IMR-90 (cell line): Measurements from ENCODE around the gene PARVB. TPM values are rescaled to one million over a fixed set of nuclear protein-coding genes. Genes with fewer than 3 reads are reported as not detected.

ENCODE experiments used
- ATAC-seq: fragments of 200-7000 bp; cut with Tn5 transposase; 2 replicates; pipeline ENCODE4 v1.9.1; 2020; ENCODE audit warnings: low read depth, mild to moderate bottlenecking, moderate library complexity
- BruUV-seq: library from RNA; stranded (reverse); fragments of 400-500 nt; replicated peaks from 2 replicates; lab custom pipeline; 2021; lab: Mats Ljungman, UMichigan
- CTCF ChIA-PET: fragments of 300-600 bp; formaldehyde crosslinking; extraction: SDS; loops from one replicate; lab custom pipeline; 2021; ENCODE audit warnings: antibody characterized with exemption; lab: Yijun Ruan, JAX
- POLR2A ChIA-PET: fragments of 300-600 bp; sonication (Branson Sonifier 250); formaldehyde crosslinking; loops from one replicate; lab custom pipeline; 2022; ENCODE audit warnings: antibody characterized with exemption; ENCODE audit not compliant: unreplicated experiment; lab: Charles Lee
- DNase-seq: peaks from one replicate; pipeline ENCODE4 v3.0.0; 2013
- H2AFZ ChIP-seq: replicated peaks from 2 replicates; pipeline ENCODE3; 2013; ENCODE audit warnings: low read length, mild to moderate bottlenecking; ENCODE audit not compliant: poor library complexity
- H2AK5ac ChIP-seq: 2 replicates; pipeline ENCODE4 v1.6.1; 2013; ENCODE audit warnings: low read depth, low read length, inconsistent platforms
- H2AK9ac ChIP-seq: replicated peaks from 2 replicates; pipeline ENCODE3; 2013; ENCODE audit warnings: mild to moderate bottlenecking, low read depth, low read length, moderate library complexity; ENCODE audit not compliant: poor library complexity
- H2BK120ac ChIP-seq: 2 replicates; pipeline ENCODE4 v1.6.1; 2013; ENCODE audit warnings: low read depth, low read length, inconsistent platforms
- H2BK15ac ChIP-seq: 3 replicates; pipeline ENCODE4 v1.6.1; 2013; ENCODE audit warnings: low read depth, low read length, inconsistent platforms
- H2BK20ac ChIP-seq: 2 replicates; pipeline ENCODE4 v1.6.1; 2013; ENCODE audit warnings: low read depth, mild to moderate bottlenecking, inconsistent platforms, low read length, moderate library complexity
- H2BK5ac ChIP-seq: 2 replicates; pipeline ENCODE4 v1.6.1; 2013; ENCODE audit warnings: mild to moderate bottlenecking, low read depth, low read length, inconsistent platforms; ENCODE audit not compliant: poor library complexity, severe bottlenecking
- H3K14ac ChIP-seq: replicated peaks from 2 replicates; pipeline ENCODE4 v1.6.1; 2013; ENCODE audit warnings: low read depth, low read length, inconsistent platforms
- H3K18ac ChIP-seq: 2 replicates; pipeline ENCODE4 v1.6.1; 2013; ENCODE audit warnings: low read depth, low read length, control low read depth
- H3K23ac ChIP-seq: 2 replicates; pipeline ENCODE4 v1.6.1; 2013; ENCODE audit warnings: low read depth, low read length, inconsistent platforms
- H3K27ac ChIP-seq: 2 replicates; pipeline ENCODE4 v1.5.1; 2013; ENCODE audit warnings: mild to moderate bottlenecking, control low read depth, low read length; ENCODE audit not compliant: insufficient read depth
- H3K27me3 ChIP-seq: 2 replicates; pipeline ENCODE4 v1.6.1; 2013; ENCODE audit warnings: low read length; ENCODE audit not compliant: control insufficient read depth, insufficient read depth
- H3K36me3 ChIP-seq: 2 replicates; pipeline ENCODE4 v1.6.1; 2013; ENCODE audit warnings: low read length, mixed read lengths; ENCODE audit not compliant: control insufficient read depth, insufficient read depth
- H3K4ac ChIP-seq: 2 replicates; pipeline ENCODE4 v1.6.1; 2013; ENCODE audit warnings: low read depth, low read length, inconsistent platforms
- H3K4me1 ChIP-seq: 2 replicates; pipeline ENCODE4 v1.6.1; 2013; ENCODE audit warnings: low read length, mixed read lengths; ENCODE audit not compliant: control insufficient read depth, insufficient read depth
- H3K4me2 ChIP-seq: 2 replicates; pipeline ENCODE4 v1.6.1; 2013; ENCODE audit warnings: low read depth, mild to moderate bottlenecking, control low read depth, low read length, moderate library complexity
- H3K4me3 ChIP-seq: 2 replicates; pipeline ENCODE4 v1.5.1; 2013; ENCODE audit warnings: low read depth, mild to moderate bottlenecking, control low read depth, low read length, moderate library complexity; ENCODE audit not compliant: insufficient read depth
- H3K56ac ChIP-seq: 2 replicates; pipeline ENCODE4 v1.6.1; 2013; ENCODE audit warnings: low read length, inconsistent platforms; ENCODE audit not compliant: insufficient read depth; ENCODE audit errors: extremely low read depth
- H3K79me1 ChIP-seq, 2 experiments: 2 replicates each; pipeline ENCODE4 v1.6.1; 2013; ENCODE audit warnings: low read length in 2 of 2, inconsistent platforms in 1 of 2, low read depth in 1 of 2
- H3K9ac ChIP-seq: 2 replicates; pipeline ENCODE4 v1.6.1; 2013; ENCODE audit warnings: low read depth, low read length, control low read depth
- H3K9me1 ChIP-seq: 2 replicates; pipeline ENCODE4 v1.6.1; 2013; ENCODE audit warnings: low read length, inconsistent platforms; ENCODE audit not compliant: insufficient read depth
- H3K9me3 ChIP-seq: 2 replicates; pipeline ENCODE4 v1.6.1; 2013; ENCODE audit warnings: low read length; ENCODE audit not compliant: control insufficient read depth, insufficient read depth
- H4K20me1 ChIP-seq: 2 replicates; pipeline ENCODE4 v1.6.1; 2013; ENCODE audit warnings: low read length, inconsistent platforms; ENCODE audit not compliant: insufficient read depth
- H4K5ac ChIP-seq: 2 replicates; pipeline ENCODE4 v1.6.1; 2013; ENCODE audit warnings: mild to moderate bottlenecking, low read depth, low read length, control low read depth
- H4K8ac ChIP-seq, 2 experiments: 2 replicates each; pipeline ENCODE4 v1.6.1; 2013; ENCODE audit warnings: low read depth in 2 of 2, low read length in 2 of 2, control low read depth in 1 of 2, inconsistent platforms in 1 of 2
- H4K91ac ChIP-seq: 2 replicates; pipeline ENCODE4 v1.6.1; 2013; ENCODE audit warnings: low read depth, low read length, inconsistent platforms; ENCODE audit not compliant: insufficient read depth
- WGBS, 2 experiments: methylation state at CpG; one replicate each; pipeline versions ENCODE4 v1.1.5 to v1.1.7; 2013; ENCODE audit warnings: missing lambda C conversion rate in 2 of 2; ENCODE audit not compliant: insufficient read length in 1 of 2; ENCODE audit errors: extremely low coverage in 2 of 2; 5-methylcytosine and 5-hydroxymethylcytosine counted together
- dilution Hi-C: fragments of 300-500 bp; cut with HindIII; formaldehyde crosslinking; loops from one replicate; pipeline ENCODE4 v1.14.3; 2018; ENCODE audit warnings: low sequenced_read_pairs; ENCODE audit not compliant: unreplicated experiment
- in situ Hi-C: fragments of 300-500 bp; cut with MboI; formaldehyde crosslinking; loops from 3 replicates; pipeline ENCODE4 v1.14.3; 2019; ENCODE audit warnings: low sequenced_read_pairs, inconsistent platforms, mixed read lengths
- intact Hi-C: fragments of 100-400 bp; cut with micrococcal nuclease; formaldehyde crosslinking; loops from 2 replicates; pipeline ENCODE4 v1.10.0; 2022
- polyA plus RNA-seq, 3 experiments: library from polyadenylated mRNA; depleted of rRNA; stranded (reverse); fragments of >200 nt; gene quantifications; 2 replicates each; pipeline ENCODE4 v1.2.3, GENCODE V29; 2012; ENCODE audit warnings: low replicate concordance in 1 of 3
- total RNA-seq: library from RNA; depleted of rRNA; stranded (reverse); fragments of >200 nt; gene quantifications from 2 replicates; pipeline ENCODE4 v1.2.3, GENCODE V29; 2012
- TF ChIP-seq, protein P1 (sequence below): fragments of 150-350 bp; IDR thresholded peaks from 2 replicates; pipeline ENCODE4 v1.6.1; 2017; ENCODE audit warnings: mild to moderate bottlenecking, antibody characterized with exemption, low read length, low read depth

Gene PARVB
- total and polyA plus RNA-seq, 2 of the 4 experiments (the other 2 are of a cell fraction), result 44.3 to 53.9 TPM

DNA sequence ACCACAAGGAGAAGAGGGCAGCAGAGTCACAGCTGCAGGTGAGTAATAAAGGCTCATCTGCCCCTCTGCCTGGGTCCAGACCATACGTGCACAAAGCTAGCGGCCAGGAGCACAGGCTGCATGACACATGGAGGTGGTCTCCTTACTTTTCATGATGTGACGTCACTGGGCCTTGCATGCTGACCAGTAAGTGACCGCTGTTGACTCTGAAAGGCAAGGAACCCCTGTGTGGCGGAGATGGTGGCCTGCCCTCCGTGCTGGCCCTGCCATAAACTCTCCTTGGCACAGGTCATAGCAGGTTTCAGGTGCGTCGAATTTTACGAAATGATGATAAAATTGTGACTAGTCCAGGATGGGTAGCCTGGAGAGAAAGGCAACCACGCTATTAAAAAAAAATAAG is 149.1 kb downstream of the PARVB start:
- H3K4me3 ChIP-seq, result no peak overlapping the region
- ChIA-PET CTCF (no interaction called here), POLR2A (no interaction called here)
- H2BK5ac ChIP-seq, result no peak overlapping the region
- H4K8ac ChIP-seq, result no peak overlapping the region
- H2AK5ac ChIP-seq, result no peak overlapping the region
- no peaks in the 10 kb centered on the region for H3K4me1 ChIP-seq
- H2AK9ac ChIP-seq, result peak overlapping the region; percentile 58
- H2AFZ ChIP-seq, result no peak overlapping the region
- dilution Hi-C loops, result no loop called here
- H3K56ac ChIP-seq, result no peak overlapping the region
- no peak for ATAC-seq
- H3K14ac ChIP-seq, result no peak overlapping the region
- H4K20me1 ChIP-seq, result no peaks in the 10 kb centered on the region
- H3K27ac ChIP-seq, result no peak overlapping the region
- no peak overlapping the region for H2BK120ac ChIP-seq
- no peak overlapping the region for H3K4me2 ChIP-seq
- H4K5ac ChIP-seq, result no peak overlapping the region
- intact Hi-C loops, result no loop called here
- DNase-seq, result no peak
- H3K9me1 ChIP-seq, result peaks cover 4% of the 10 kb centered on the region; the same call in 1 of the 2 replicates
- BruUV-seq, result no TSS peak
- H4K91ac ChIP-seq, result no peak overlapping the region
- no peak overlapping the region for H2BK20ac ChIP-seq
- no peak overlapping the region for H3K23ac ChIP-seq
- no peak overlapping the region for H3K4ac ChIP-seq
- H3K36me3 ChIP-seq, result peaks cover 2% of the 10 kb centered on the region; the same call in 1 of the 2 replicates
- H2BK15ac ChIP-seq, result no peak overlapping the region
- WGBS, 2 experiments, result 90% methylated on average over 6 of the region's 10 CpGs; no CpG with 5 or more reads in 1 of the 2 experiments
- no peaks in the 10 kb centered on the region for H3K27me3 ChIP-seq
- H3K9ac ChIP-seq, result no peak overlapping the region
- TF ChIP-seq, protein P1, sequence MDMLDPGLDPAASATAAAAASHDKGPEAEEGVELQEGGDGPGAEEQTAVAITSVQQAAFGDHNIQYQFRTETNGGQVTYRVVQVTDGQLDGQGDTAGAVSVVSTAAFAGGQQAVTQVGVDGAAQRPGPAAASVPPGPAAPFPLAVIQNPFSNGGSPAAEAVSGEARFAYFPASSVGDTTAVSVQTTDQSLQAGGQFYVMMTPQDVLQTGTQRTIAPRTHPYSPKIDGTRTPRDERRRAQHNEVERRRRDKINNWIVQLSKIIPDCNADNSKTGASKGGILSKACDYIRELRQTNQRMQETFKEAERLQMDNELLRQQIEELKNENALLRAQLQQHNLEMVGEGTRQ, result no peak
- in situ Hi-C loops, result no loop called here
- H3K18ac ChIP-seq, result no peak overlapping the region
- no peaks in the 10 kb centered on the region for H3K79me1 ChIP-seq
- H3K9me3 ChIP-seq, result no peaks in the 10 kb centered on the region
